Subcutaneous abdominal adipose tissue (tissue), 5 donors: ENCODE measurements around the gene SLC27A4.

Source experiments
- H3K27ac ChIP-seq: one replicate; pipeline ENCODE4 v1.7.0; 2013; ENCODE audit warnings: low read depth, mild to moderate bottlenecking, inconsistent platforms, low read length, moderate library complexity
- H3K27me3 ChIP-seq, 5 donors: one replicate each; pipeline ENCODE4 v1.7.0; 2013; ENCODE audit warnings: low read length in 5 of 5, inconsistent platforms in 1 of 5; ENCODE audit not compliant: control insufficient read depth in 5 of 5, insufficient read depth in 4 of 5
- H3K36me3 ChIP-seq, 5 donors: one replicate each; pipeline ENCODE4 v1.7.0; 2013; ENCODE audit warnings: low read length in 5 of 5; ENCODE audit not compliant: control insufficient read depth in 5 of 5, insufficient read depth in 5 of 5
- H3K4me1 ChIP-seq, 5 donors: one replicate each; pipeline ENCODE4 v1.7.0; 2013; ENCODE audit warnings: low read length in 5 of 5, mild to moderate bottlenecking in 3 of 5, moderate library complexity in 1 of 5; ENCODE audit not compliant: control insufficient read depth in 5 of 5, insufficient read depth in 5 of 5
- H3K4me3 ChIP-seq, 5 donors: one replicate each; pipeline ENCODE4 v1.7.0; 2013; ENCODE audit warnings: low read length in 5 of 5, low read depth in 1 of 5
- H3K9ac ChIP-seq, 5 donors: one replicate each; pipeline ENCODE4 v1.7.0; 2013; ENCODE audit warnings: low read length in 5 of 5, mild to moderate bottlenecking in 4 of 5, moderate library complexity in 3 of 5
- H3K9me3 ChIP-seq, 5 donors: one replicate each; pipeline ENCODE4 v1.7.0; 2013; ENCODE audit warnings: low read length in 5 of 5; ENCODE audit not compliant: control insufficient read depth in 5 of 5
- donor health status: healthy.
- donor health status: healthy.
- donor health status: healthy.
- donor health status: healthy.
- donor health status: healthy.

Gene SLC27A4

GRCh38 chr9:128388150-128388549, 47.8 kb downstream of the SLC27A4 start:
- Histone ChIP-seq H3K36me3 (peaks cover 0 to 90% (median 81%) of the 10 kb centered on the region in 5 donors), H3K27ac (no peak overlapping the region), H3K4me1 (no peaks in the 10 kb centered on the region), H3K9ac (no peak overlapping the region), H3K9me3 (no peaks in the 10 kb centered on the region), H3K4me3 (no peak overlapping the region), H3K27me3 (no peaks in the 10 kb centered on the region)

- H3K36me3 ChIP-seq, result peaks cover 0 to 78% (median 71%) of the 10 kb centered on the region in 5 donors
- no peaks in the 10 kb centered on the region for H3K4me1 ChIP-seq
These were observed 49.2 kb downstream of the SLC27A4 start for GRCh38 chr9:128389395-128390149.

GRCh38 chr9:128390150-128390812, 50.0 kb downstream of the SLC27A4 start:
- H3K9ac ChIP-seq, result no peak overlapping the region
- H3K27ac ChIP-seq, result no peak overlapping the region
- peaks cover 0 to 71% (median 64%) of the 10 kb centered on the region in 5 donors for H3K36me3 ChIP-seq
- H3K27me3 ChIP-seq, result no peaks in the 10 kb centered on the region
- no peaks in the 10 kb centered on the region for H3K4me1 ChIP-seq
- no peak overlapping the region for H3K4me3 ChIP-seq
- H3K9me3 ChIP-seq, result no peaks in the 10 kb centered on the region

More at GRCh38 chr9:128389395-128390149, 49.2 kb downstream of the SLC27A4 start:
- Histone ChIP-seq H3K27ac (no peak overlapping the region), H3K4me3 (no peak overlapping the region), H3K27me3 (no peaks in the 10 kb centered on the region), H3K9me3 (no peaks in the 10 kb centered on the region), H3K9ac (no peak overlapping the region)

- no peak overlapping the region for H3K27ac ChIP-seq
- peaks cover 0 to 63% (median 60%) of the 10 kb centered on the region in 5 donors for H3K36me3 ChIP-seq
- no peaks in the 10 kb centered on the region for H3K4me1 ChIP-seq
- no peaks in the 10 kb centered on the region for H3K27me3 ChIP-seq
- H3K9me3 ChIP-seq, result no peaks in the 10 kb centered on the region
- no peak overlapping the region for H3K9ac ChIP-seq
- no peak overlapping the region for H3K4me3 ChIP-seq
These were observed 50.7 kb downstream of the SLC27A4 start for GRCh38 chr9:128390813-128391711.

GRCh38 chr9:128391956-128392301, 51.6 kb downstream of the SLC27A4 start:
- Histone ChIP-seq H3K36me3 (peaks cover 0 to 55% (median 51%) of the 10 kb centered on the region in 5 donors), H3K9me3 (no peaks in the 10 kb centered on the region), H3K4me1 (peaks cover 0 to 3% (median 3%) of the 10 kb centered on the region in 5 donors), H3K4me3 (no peak overlapping the region), H3K27ac (no peak overlapping the region), H3K27me3 (no peaks in the 10 kb centered on the region), H3K9ac (no peak overlapping the region)

- H3K36me3 ChIP-seq, result peaks cover 0 to 49% (median 45%) of the 10 kb centered on the region in 5 donors
- no peak overlapping the region for H3K9ac ChIP-seq
- no peak overlapping the region for H3K4me3 ChIP-seq
- peaks cover 0 to 3% (median 0%) of the 10 kb centered on the region in 5 donors for H3K27me3 ChIP-seq
- peaks cover 0 to 9% (median 8%) of the 10 kb centered on the region in 5 donors for H3K4me1 ChIP-seq
- no peaks in the 10 kb centered on the region for H3K9me3 ChIP-seq
- H3K27ac ChIP-seq, result no peak overlapping the region
These were observed 52.2 kb downstream of the SLC27A4 start for GRCh38 chr9:128392302-128393144.

GRCh38 chr9:128393145-128393775, 52.9 kb downstream of the SLC27A4 start:
- H3K27me3 ChIP-seq, result peaks cover 0 to 4% (median 0%) of the 10 kb centered on the region in 5 donors
- H3K27ac ChIP-seq, result no peak overlapping the region
- no peak overlapping the region for H3K9ac ChIP-seq
- no peak overlapping the region for H3K4me3 ChIP-seq
- peaks cover 0 to 12% (median 10%) of the 10 kb centered on the region in 5 donors for H3K4me1 ChIP-seq
- peaks cover 0 to 42% (median 38%) of the 10 kb centered on the region in 5 donors for H3K36me3 ChIP-seq
- H3K9me3 ChIP-seq, result no peaks in the 10 kb centered on the region

- Histone ChIP-seq H3K27ac (no peak overlapping the region), H3K4me3 (no peak overlapping the region), H3K36me3 (peaks cover 0 to 35% (median 31%) of the 10 kb centered on the region in 5 donors), H3K27me3 (peaks cover 0 to 4% (median 0%) of the 10 kb centered on the region in 5 donors), H3K9ac (no peak overlapping the region), H3K4me1 (peaks cover 0 to 12% (median 10%) of the 10 kb centered on the region in 5 donors), H3K9me3 (no peaks in the 10 kb centered on the region)
These were observed 53.6 kb downstream of the SLC27A4 start for GRCh38 chr9:128393970-128394369.
